ENCODE data around the gene FFAR3.

Gene FFAR3

GRCh38 chr19:35368378-35368777 is 10.1 kb downstream of the FFAR3 start:
- H2AFZ ChIP-seq (ENCODE audit: low read depth, low read length), result no peak overlapping the region
- H3K23ac ChIP-seq (ENCODE audit: low read length in 2 of 2), result no peak overlapping the region
- no peak overlapping the region for H4K8ac ChIP-seq (ENCODE audit: low read length)
- no peak overlapping the region for H3K4ac ChIP-seq (ENCODE audit: low read depth in 1 of 2, low read length in 2 of 2)
- H2BK5ac ChIP-seq (ENCODE audit: low read depth, low read length, poor library complexity, severe bottlenecking), result no peak overlapping the region
- no peak overlapping the region for H2BK120ac ChIP-seq (ENCODE audit: low read depth, low read length)
- H3K9ac ChIP-seq (ENCODE audit: low read length), result no peak overlapping the region
- H2AK5ac ChIP-seq (ENCODE audit: low read length, severe bottlenecking), result no peak overlapping the region
- H3K36me3 ChIP-seq (ENCODE audit: control insufficient read depth in 1 of 2, insufficient read depth in 2 of 2, low read depth in 1 of 2, low read length in 2 of 2), result no peaks in the 10 kb centered on the region
- H3K18ac ChIP-seq (ENCODE audit: low read depth in 1 of 2, low read length in 2 of 2), result no peak overlapping the region
- H4K91ac ChIP-seq (ENCODE audit: low read length), result no peak overlapping the region
- H3K27ac ChIP-seq (ENCODE audit: low read length, poor library complexity, severe bottlenecking), result no peak overlapping the region
- H3K14ac ChIP-seq (ENCODE audit: low read length in 2 of 2), result no peak overlapping the region
- H3K4me1 ChIP-seq (ENCODE audit: control insufficient read depth, insufficient read depth, low read depth, low read length), result no peaks in the 10 kb centered on the region
- H3K9me3 ChIP-seq (ENCODE audit: control insufficient read depth, low read length), result no peaks in the 10 kb centered on the region
- H2BK15ac ChIP-seq (ENCODE audit: low read depth, poor library complexity, severe bottlenecking), result no peak overlapping the region
- no peak overlapping the region for H2BK12ac ChIP-seq (ENCODE audit: low read length in 2 of 2)
- DNase-seq, result no peak
- no peaks in the 10 kb centered on the region for H3K79me1 ChIP-seq (replicated peaks; ENCODE audit: low read length, poor library complexity, severe bottlenecking)
- no peak overlapping the region for H3K4me2 ChIP-seq (ENCODE audit: low read length, poor library complexity, severe bottlenecking)
- no peak overlapping the region for H3K4me3 ChIP-seq (ENCODE audit: insufficient read depth in 1 of 2, low read depth in 1 of 2, low read length in 2 of 2)
- no CpG with 5 or more reads among the region's 1 CpG for WGBS
- peaks cover 0 to 22% of the 10 kb centered on the region in 2 experiments for H3K27me3 ChIP-seq (ENCODE audit: control insufficient read depth in 1 of 2, insufficient read depth in 1 of 2, low read length in 2 of 2)

- Histone ChIP-seq H3K27me3 (ENCODE audit: control insufficient read depth in 1 of 2, insufficient read depth in 1 of 2, low read length in 2 of 2) (peaks cover 0 to 22% of the 10 kb centered on the region in 2 experiments), H3K4me2 (ENCODE audit: low read length, poor library complexity, severe bottlenecking) (no peak overlapping the region), H3K4me3 (ENCODE audit: insufficient read depth in 1 of 2, low read depth in 1 of 2, low read length in 2 of 2) (no peak overlapping the region), H3K79me1 (replicated peaks; ENCODE audit: low read length, poor library complexity, severe bottlenecking) (no peaks in the 10 kb centered on the region), H3K4me1 (ENCODE audit: control insufficient read depth, insufficient read depth, low read depth, low read length) (no peaks in the 10 kb centered on the region), H3K18ac (ENCODE audit: low read depth in 1 of 2, low read length in 2 of 2) (no peak overlapping the region), H4K91ac (ENCODE audit: low read length) (no peak overlapping the region), H2BK120ac (ENCODE audit: low read depth, low read length) (no peak overlapping the region), H4K8ac (ENCODE audit: low read length) (no peak overlapping the region), H3K23ac (ENCODE audit: low read length in 2 of 2) (no peak overlapping the region), H3K4ac (ENCODE audit: low read depth in 1 of 2, low read length in 2 of 2) (no peak overlapping the region), H3K9me3 (ENCODE audit: control insufficient read depth, low read length) (no peaks in the 10 kb centered on the region), H2BK15ac (ENCODE audit: low read depth, poor library complexity, severe bottlenecking) (no peak overlapping the region), H3K14ac (ENCODE audit: low read length in 2 of 2) (no peak overlapping the region), H2AFZ (ENCODE audit: low read depth, low read length) (no peak overlapping the region), H2AK5ac (ENCODE audit: low read length, severe bottlenecking) (no peak overlapping the region), H3K27ac (ENCODE audit: low read length, poor library complexity, severe bottlenecking) (no peak overlapping the region), H3K9ac (ENCODE audit: low read length) (no peak overlapping the region), H3K36me3 (ENCODE audit: control insufficient read depth in 1 of 2, insufficient read depth in 2 of 2, low read depth in 1 of 2, low read length in 2 of 2) (no peaks in the 10 kb centered on the region), H2BK5ac (ENCODE audit: low read depth, low read length, poor library complexity, severe bottlenecking) (no peak overlapping the region), H2BK12ac (ENCODE audit: low read length in 2 of 2) (no peak overlapping the region)
- no peak for DNase-seq
Measured at GRCh38 chr19:35369522-35369921, 11.3 kb downstream of the FFAR3 start.

- no peak within 1 kb of the TSS for H3K27ac ChIP-seq (ENCODE audit: low read length, poor library complexity, severe bottlenecking)
- no peak within 1 kb of the TSS for H2BK120ac ChIP-seq (ENCODE audit: low read depth, low read length)
- DNase-seq, result no peak
- no peaks in the 10 kb centered on the region for H3K4me1 ChIP-seq (ENCODE audit: control insufficient read depth, insufficient read depth, low read depth, low read length)
- H3K27me3 ChIP-seq (ENCODE audit: control insufficient read depth in 1 of 2, insufficient read depth in 1 of 2, low read length in 2 of 2), result peaks cover 0 to 12% of the 10 kb centered on the region in 2 experiments
- H2AK5ac ChIP-seq (ENCODE audit: low read length, severe bottlenecking), result no peak within 1 kb of the TSS
- H3K36me3 ChIP-seq (ENCODE audit: control insufficient read depth in 1 of 2, insufficient read depth in 2 of 2, low read depth in 1 of 2, low read length in 2 of 2), result no peaks in the 10 kb centered on the region
- H3K79me1 ChIP-seq (replicated peaks; ENCODE audit: low read length, poor library complexity, severe bottlenecking), result no peaks in the 10 kb centered on the region
- no peak within 1 kb of the TSS for H3K4ac ChIP-seq (ENCODE audit: low read depth in 1 of 2, low read length in 2 of 2)
- no peak within 1 kb of the TSS for H3K18ac ChIP-seq (ENCODE audit: low read depth in 1 of 2, low read length in 2 of 2)
- no peaks in the 10 kb centered on the region for H3K9me3 ChIP-seq (ENCODE audit: control insufficient read depth, low read length)
- H4K8ac ChIP-seq (ENCODE audit: low read length), result no peak within 1 kb of the TSS
- no peak within 1 kb of the TSS for H2BK12ac ChIP-seq (ENCODE audit: low read length in 2 of 2)
- H2BK5ac ChIP-seq (ENCODE audit: low read depth, low read length, poor library complexity, severe bottlenecking), result no peak within 1 kb of the TSS
- 82% methylated on average over 3 of the region's 8 CpGs for WGBS
- no peak within 1 kb of the TSS for H3K4me2 ChIP-seq (ENCODE audit: low read length, poor library complexity, severe bottlenecking)
- H3K14ac ChIP-seq (ENCODE audit: low read length in 2 of 2), result no peak within 1 kb of the TSS
- no peak within 1 kb of the TSS for H2BK15ac ChIP-seq (ENCODE audit: low read depth, poor library complexity, severe bottlenecking)
- no peak within 1 kb of the TSS for H3K23ac ChIP-seq (ENCODE audit: low read length in 2 of 2)
- H3K4me3 ChIP-seq (ENCODE audit: insufficient read depth in 1 of 2, low read depth in 1 of 2, low read length in 2 of 2), result no peak within 1 kb of the TSS
- H3K9ac ChIP-seq (ENCODE audit: low read length), result no peak within 1 kb of the TSS
- no peak within 1 kb of the TSS for H2AFZ ChIP-seq (ENCODE audit: low read depth, low read length)
- H4K91ac ChIP-seq (ENCODE audit: low read length), result no peak within 1 kb of the TSS
Measured at GRCh38 chr19:35370722-35371121, 12.5 kb downstream of the FFAR3 start, which contains the start of gene GPR42. Gene GPR42, plus strand, starts transcription at chr19:35371068. Its CDS starts 292 bp downstream, at chr19:35371360.

GRCh38 chr19:35373492-35373891 is 15.2 kb downstream of the FFAR3 start:
- Histone ChIP-seq H3K18ac (ENCODE audit: low read depth in 1 of 2, low read length in 2 of 2) (no peak overlapping the region), H2BK15ac (ENCODE audit: low read depth, poor library complexity, severe bottlenecking) (no peak overlapping the region), H2BK5ac (ENCODE audit: low read depth, low read length, poor library complexity, severe bottlenecking) (no peak overlapping the region), H3K27ac (ENCODE audit: low read length, poor library complexity, severe bottlenecking) (no peak overlapping the region), H3K9ac (ENCODE audit: low read length) (no peak overlapping the region), H3K27me3 (ENCODE audit: control insufficient read depth in 1 of 2, insufficient read depth in 1 of 2, low read length in 2 of 2) (peaks cover 0 to 7% of the 10 kb centered on the region in 2 experiments), H2BK120ac (ENCODE audit: low read depth, low read length) (no peak overlapping the region), H3K4me1 (ENCODE audit: control insufficient read depth, insufficient read depth, low read depth, low read length) (no peaks in the 10 kb centered on the region), H4K8ac (ENCODE audit: low read length) (no peak overlapping the region), H2BK12ac (ENCODE audit: low read length in 2 of 2) (no peak overlapping the region), H2AFZ (ENCODE audit: low read depth, low read length) (no peak overlapping the region), H3K23ac (ENCODE audit: low read length in 2 of 2) (no peak overlapping the region), H3K4me3 (ENCODE audit: insufficient read depth in 1 of 2, low read depth in 1 of 2, low read length in 2 of 2) (no peak overlapping the region), H3K9me3 (ENCODE audit: control insufficient read depth, low read length) (no peaks in the 10 kb centered on the region), H2AK5ac (ENCODE audit: low read length, severe bottlenecking) (no peak overlapping the region), H3K79me1 (replicated peaks; ENCODE audit: low read length, poor library complexity, severe bottlenecking) (no peaks in the 10 kb centered on the region), H3K14ac (ENCODE audit: low read length in 2 of 2) (no peak overlapping the region), H3K4me2 (ENCODE audit: low read length, poor library complexity, severe bottlenecking) (no peak overlapping the region), H4K91ac (ENCODE audit: low read length) (no peak overlapping the region), H3K36me3 (ENCODE audit: control insufficient read depth in 1 of 2, insufficient read depth in 2 of 2, low read depth in 1 of 2, low read length in 2 of 2) (no peaks in the 10 kb centered on the region), H3K4ac (ENCODE audit: low read depth in 1 of 2, low read length in 2 of 2) (no peak overlapping the region)
- 83% methylated on average over 7 of the region's 7 CpGs for WGBS
- no peak for DNase-seq

Measured in mesenchymal stem cell (in vitro differentiated cells and primary cell).